Measurements from ENCODE around the gene SLC6A19. TPM values are rescaled to one million over a fixed set of nuclear protein-coding genes. Genes with fewer than 3 reads are reported as not detected.

Gene SLC6A19
- total RNA-seq, 2 experiments from 2014 or later, result not detected

DNA sequence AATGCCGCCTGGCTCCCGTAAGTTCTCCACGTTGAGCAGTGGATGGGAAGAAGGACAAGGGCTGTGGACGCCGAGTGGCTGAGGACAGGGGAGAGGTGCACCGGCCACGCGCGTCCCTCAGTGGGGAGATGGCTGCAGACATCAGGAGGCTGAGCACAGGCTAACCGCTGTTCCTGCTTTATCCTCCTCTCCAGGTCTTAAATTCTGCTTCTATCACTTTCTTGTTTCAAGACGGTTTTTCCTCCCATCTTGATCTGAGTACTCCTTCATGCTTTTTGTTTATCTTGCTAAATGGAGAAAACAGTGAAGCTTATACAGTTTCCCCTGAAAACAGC is 42.1 kb upstream of the SLC6A19 start:
- TF ChIP-seq, protein P1, sequence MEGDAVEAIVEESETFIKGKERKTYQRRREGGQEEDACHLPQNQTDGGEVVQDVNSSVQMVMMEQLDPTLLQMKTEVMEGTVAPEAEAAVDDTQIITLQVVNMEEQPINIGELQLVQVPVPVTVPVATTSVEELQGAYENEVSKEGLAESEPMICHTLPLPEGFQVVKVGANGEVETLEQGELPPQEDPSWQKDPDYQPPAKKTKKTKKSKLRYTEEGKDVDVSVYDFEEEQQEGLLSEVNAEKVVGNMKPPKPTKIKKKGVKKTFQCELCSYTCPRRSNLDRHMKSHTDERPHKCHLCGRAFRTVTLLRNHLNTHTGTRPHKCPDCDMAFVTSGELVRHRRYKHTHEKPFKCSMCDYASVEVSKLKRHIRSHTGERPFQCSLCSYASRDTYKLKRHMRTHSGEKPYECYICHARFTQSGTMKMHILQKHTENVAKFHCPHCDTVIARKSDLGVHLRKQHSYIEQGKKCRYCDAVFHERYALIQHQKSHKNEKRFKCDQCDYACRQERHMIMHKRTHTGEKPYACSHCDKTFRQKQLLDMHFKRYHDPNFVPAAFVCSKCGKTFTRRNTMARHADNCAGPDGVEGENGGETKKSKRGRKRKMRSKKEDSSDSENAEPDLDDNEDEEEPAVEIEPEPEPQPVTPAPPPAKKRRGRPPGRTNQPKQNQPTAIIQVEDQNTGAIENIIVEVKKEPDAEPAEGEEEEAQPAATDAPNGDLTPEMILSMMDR (IDR thresholded peaks at IDR 0.05), result no peak
- H3K27me3 Mint-ChIP-seq, result peaks cover 46% of the 10 kb centered on the region
- no peaks in the 10 kb centered on the region for H3K4me1 Mint-ChIP-seq (ENCODE audit: low read depth)
- H3K4me3 ChIP-seq (ENCODE audit: low read length), result no peak overlapping the region
- peaks cover 7% of the 10 kb centered on the region for H3K4me1 ChIP-seq (ENCODE audit: insufficient read depth, low read length)
- no peaks in the 10 kb centered on the region for H3K9me3 Mint-ChIP-seq
- H3K27me3 ChIP-seq (ENCODE audit: control insufficient read depth in 1 of 2, insufficient read depth in 2 of 2, low read length in 2 of 2), result peaks cover 27 to 32% of the 10 kb centered on the region in 2 experiments
- H3K27ac ChIP-seq (ENCODE audit: low read depth in 1 of 2, low read length in 2 of 2), result no peak overlapping the region
- ATAC-seq (ENCODE audit: poor library complexity) (no peak), DNase-seq (no peak)
- peaks cover 7 to 25% of the 10 kb centered on the region in 2 experiments for H3K9me3 ChIP-seq (ENCODE audit: control insufficient read depth in 1 of 2, insufficient read depth in 1 of 2, low read length in 2 of 2)
- ChIA-PET CTCF (no interaction called here), POLR2A (no interaction called here)
- H3K36me3 Mint-ChIP-seq (ENCODE audit: low read depth), result no peaks in the 10 kb centered on the region
- no peak overlapping the region for H3K27ac Mint-ChIP-seq
- intact Hi-C loops (cut with DNase I, micrococcal nuclease), result no loop called here
- H3K4me3 Mint-ChIP-seq, result no peak overlapping the region
- no peaks in the 10 kb centered on the region for H3K36me3 ChIP-seq (ENCODE audit: insufficient read depth, low read length)

DNA sequence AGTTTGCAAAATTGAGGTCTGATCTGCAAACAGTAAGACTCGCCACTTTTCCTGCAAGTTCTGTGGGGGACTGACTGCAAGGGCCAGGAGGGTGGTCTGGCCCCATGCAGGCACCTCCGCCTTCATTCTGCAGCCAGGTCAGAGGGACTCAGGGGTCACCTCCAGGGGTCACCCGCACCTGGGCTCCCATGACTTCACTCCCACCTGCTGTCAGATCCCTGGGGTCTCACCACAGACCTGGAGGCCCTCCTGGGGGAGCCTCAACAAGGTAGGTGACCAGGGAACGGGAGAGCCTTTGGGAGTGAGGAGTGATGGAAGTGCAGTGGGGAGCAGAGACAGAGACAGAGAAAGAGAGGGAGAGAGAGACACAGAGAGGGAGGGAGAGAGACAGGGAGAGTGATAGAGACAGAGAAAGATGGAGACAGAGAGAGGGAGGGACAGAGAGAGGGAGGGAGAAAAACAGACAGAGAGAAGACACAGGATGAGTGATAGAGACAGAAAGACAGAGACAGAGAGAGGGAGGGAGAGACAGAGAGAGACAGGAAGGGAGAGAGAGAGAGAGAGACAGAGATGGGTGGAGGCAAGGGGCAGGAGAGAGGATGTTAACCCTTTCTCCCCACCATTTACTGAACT is 41.5 kb upstream of the SLC6A19 start:
- TF ChIP-seq, protein P1 (IDR thresholded peaks at IDR 0.05), result no peak
- intact Hi-C loops (cut with DNase I, micrococcal nuclease), result no loop called here
- no peak overlapping the region for H3K27ac Mint-ChIP-seq
- no peak overlapping the region for H3K4me3 Mint-ChIP-seq
- Histone ChIP-seq H3K9me3 (ENCODE audit: control insufficient read depth in 1 of 2, insufficient read depth in 1 of 2, low read length in 2 of 2) (peaks cover 7 to 25% of the 10 kb centered on the region in 2 experiments), H3K36me3 (ENCODE audit: insufficient read depth, low read length) (no peaks in the 10 kb centered on the region), H3K27ac (ENCODE audit: low read depth in 1 of 2, low read length in 2 of 2) (no peak overlapping the region), H3K4me1 (ENCODE audit: insufficient read depth, low read length) (peaks cover 7% of the 10 kb centered on the region), H3K4me3 (ENCODE audit: low read length) (no peak overlapping the region), H3K27me3 (ENCODE audit: control insufficient read depth in 1 of 2, insufficient read depth in 2 of 2, low read length in 2 of 2) (peaks cover 22 to 28% of the 10 kb centered on the region in 2 experiments)
- CTCF ChIA-PET, result no interaction called here
- no peaks in the 10 kb centered on the region for H3K9me3 Mint-ChIP-seq
- H3K4me1 Mint-ChIP-seq (ENCODE audit: low read depth), result no peaks in the 10 kb centered on the region
- DNase-seq (no peak), ATAC-seq (ENCODE audit: poor library complexity) (no peak)
- POLR2A ChIA-PET, result no interaction called here
- H3K27me3 Mint-ChIP-seq, result peaks cover 42% of the 10 kb centered on the region
- H3K36me3 Mint-ChIP-seq (ENCODE audit: low read depth), result no peaks in the 10 kb centered on the region

DNA sequence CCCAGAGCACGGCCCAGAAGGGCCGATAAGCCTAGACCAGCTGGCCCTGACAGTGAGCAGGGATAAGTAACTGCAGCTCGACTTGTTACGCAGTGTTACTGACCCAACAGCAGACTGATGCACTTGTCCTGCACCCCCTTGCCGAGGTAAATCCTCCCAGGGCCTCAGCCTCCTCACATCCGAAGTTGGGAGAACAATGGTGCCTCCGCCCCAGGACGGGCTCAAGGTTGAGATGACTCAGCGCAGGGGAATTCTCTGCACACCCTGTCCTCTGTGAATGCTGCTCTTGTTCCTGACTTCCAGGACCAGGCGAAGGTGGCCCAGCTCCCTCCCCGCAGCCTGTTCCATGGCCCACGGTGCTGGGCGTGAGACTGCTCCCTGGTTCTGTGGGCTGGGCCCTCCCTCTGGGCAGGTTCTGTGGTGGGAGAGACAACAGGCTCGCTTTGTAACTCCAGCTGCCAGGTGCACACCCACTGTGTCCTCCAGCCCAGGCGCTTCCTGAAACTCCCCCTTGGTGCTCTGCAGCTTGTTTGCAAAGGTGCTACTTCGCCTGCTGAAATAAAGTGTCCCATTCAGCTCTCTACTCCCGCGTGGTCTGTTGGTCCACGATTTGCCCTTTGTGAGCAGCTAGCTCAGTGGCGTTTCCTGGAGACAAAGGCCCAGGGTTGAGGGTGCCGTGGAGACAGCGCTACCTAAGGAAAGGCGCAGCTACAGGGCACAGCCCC is 40.1 kb upstream of the SLC6A19 start:
- H3K27me3 ChIP-seq (ENCODE audit: control insufficient read depth in 1 of 2, insufficient read depth in 2 of 2, low read length in 2 of 2), result peaks cover 15 to 29% of the 10 kb centered on the region in 2 experiments
- H3K36me3 ChIP-seq (ENCODE audit: insufficient read depth, low read length), result no peaks in the 10 kb centered on the region
- ChIA-PET CTCF (no interaction called here), POLR2A (no interaction called here)
- TF ChIP-seq, protein P1 (IDR thresholded peaks at IDR 0.05), result no peak
- intact Hi-C loops (cut with DNase I, micrococcal nuclease), result no loop called here
- Mint-ChIP-seq H3K9me3 (no peaks in the 10 kb centered on the region), H3K4me3 (no peak overlapping the region), H3K4me1 (ENCODE audit: low read depth) (no peaks in the 10 kb centered on the region), H3K27me3 (peaks cover 39% of the 10 kb centered on the region), H3K36me3 (ENCODE audit: low read depth) (no peaks in the 10 kb centered on the region), H3K27ac (no peak overlapping the region)
- H3K27ac ChIP-seq (ENCODE audit: low read depth in 1 of 2, low read length in 2 of 2), result no peak overlapping the region
- H3K4me1 ChIP-seq (ENCODE audit: insufficient read depth, low read length), result peaks cover under 1% of the 10 kb centered on the region
- peaks cover 7 to 22% of the 10 kb centered on the region in 2 experiments for H3K9me3 ChIP-seq (ENCODE audit: control insufficient read depth in 1 of 2, insufficient read depth in 1 of 2, low read length in 2 of 2)
- DNase-seq (no peak), ATAC-seq (ENCODE audit: poor library complexity) (no peak)
- H3K4me3 ChIP-seq (ENCODE audit: low read length), result no peak overlapping the region
